Mesenchymal stem cell (in vitro differentiated cells and primary cell): ENCODE measurements around the gene PLXNA2. TPM values are rescaled to one million over a fixed set of nuclear protein-coding genes. Genes with fewer than 3 reads are reported as not detected.

Experiments used
- DNase-seq: peaks from one replicate; pipeline ENCODE4 v3.0.0-alpha.2; 2013
- H2AFZ ChIP-seq: one replicate; pipeline ENCODE4 v1.6.1; 2013; ENCODE audit warnings: low read depth, mild to moderate bottlenecking, control low read depth, inconsistent platforms, low read length, moderate library complexity
- H2AK5ac ChIP-seq: 2 replicates; pipeline ENCODE4 v1.6.1; 2013; ENCODE audit warnings: low read length, moderate library complexity, mild to moderate bottlenecking, inconsistent platforms; ENCODE audit not compliant: severe bottlenecking
- H2BK120ac ChIP-seq: one replicate; pipeline ENCODE4 v1.6.1; 2013; ENCODE audit warnings: low read depth, mild to moderate bottlenecking, inconsistent platforms, low read length, moderate library complexity
- H2BK12ac ChIP-seq, 2 experiments: one replicate each; pipeline ENCODE4 v1.6.1; 2013; ENCODE audit warnings: inconsistent platforms in 2 of 2, low read length in 2 of 2, mild to moderate bottlenecking in 2 of 2, moderate library complexity in 2 of 2, control low read depth in 1 of 2
- H2BK15ac ChIP-seq: one replicate; pipeline ENCODE4 v1.6.1; 2013; ENCODE audit warnings: mild to moderate bottlenecking, low read depth, inconsistent platforms; ENCODE audit not compliant: poor library complexity, severe bottlenecking
- H2BK5ac ChIP-seq: 2 replicates; pipeline ENCODE4 v1.6.1; 2013; ENCODE audit warnings: low read depth, mild to moderate bottlenecking, low read length, control low read depth, inconsistent platforms; ENCODE audit not compliant: poor library complexity, severe bottlenecking
- H3K14ac ChIP-seq, 2 experiments: one replicate each; pipeline ENCODE4 v1.6.1; 2013; ENCODE audit warnings: inconsistent platforms in 2 of 2, low read length in 2 of 2, control low read depth in 1 of 2, mild to moderate bottlenecking in 1 of 2, moderate library complexity in 1 of 2
- H3K18ac ChIP-seq, 2 experiments: one replicate each; pipeline ENCODE4 v1.6.1; 2013; ENCODE audit warnings: inconsistent platforms in 2 of 2, low read length in 2 of 2, control low read depth in 1 of 2, low read depth in 1 of 2, mild to moderate bottlenecking in 1 of 2
- H3K23ac ChIP-seq, 2 experiments: one replicate each; pipeline ENCODE4 v1.6.1; 2013; ENCODE audit warnings: inconsistent platforms in 2 of 2, low read length in 2 of 2, mild to moderate bottlenecking in 2 of 2, moderate library complexity in 2 of 2, control low read depth in 1 of 2
- H3K27ac ChIP-seq: 2 replicates; pipeline ENCODE4 v1.5.1; 2013; ENCODE audit warnings: mild to moderate bottlenecking, moderate library complexity, low read length, control low read depth, inconsistent platforms; ENCODE audit not compliant: poor library complexity, severe bottlenecking
- H3K27me3 ChIP-seq, 2 experiments: 2 replicates each; pipeline versions ENCODE4 v1.6.1 to v1.7.0; 2013; ENCODE audit warnings: low read length in 2 of 2, mild to moderate bottlenecking in 2 of 2, moderate library complexity in 2 of 2, control low read depth in 1 of 2, inconsistent platforms in 1 of 2; ENCODE audit not compliant: control insufficient read depth in 1 of 2, insufficient read depth in 1 of 2
- H3K36me3 ChIP-seq, 2 experiments: 2 replicates each; pipeline versions ENCODE4 v1.6.1 to v1.7.0; 2013; ENCODE audit warnings: low read length in 2 of 2, control low read depth in 1 of 2, inconsistent platforms in 1 of 2, low read depth in 1 of 2, mild to moderate bottlenecking in 1 of 2; ENCODE audit not compliant: insufficient read depth in 2 of 2, control insufficient read depth in 1 of 2
- H3K4ac ChIP-seq, 2 experiments: one replicate each; pipeline ENCODE4 v1.6.1; 2013; ENCODE audit warnings: inconsistent platforms in 2 of 2, low read length in 2 of 2, mild to moderate bottlenecking in 2 of 2, moderate library complexity in 2 of 2, control low read depth in 1 of 2, low read depth in 1 of 2
- H3K4me1 ChIP-seq: 2 replicates; pipeline ENCODE4 v1.6.1; 2013; ENCODE audit warnings: low read depth, low read length, control low read depth; ENCODE audit not compliant: control insufficient read depth, insufficient read depth
- H3K4me2 ChIP-seq: 2 replicates; pipeline ENCODE4 v1.6.1; 2013; ENCODE audit warnings: low read length, mild to moderate bottlenecking, inconsistent platforms; ENCODE audit not compliant: poor library complexity, severe bottlenecking
- H3K4me3 ChIP-seq, 2 experiments: 2 replicates each; pipeline versions ENCODE4 v1.5.1 to v1.7.0; 2013; ENCODE audit warnings: low read length in 2 of 2, mild to moderate bottlenecking in 2 of 2, control low read depth in 1 of 2, low read depth in 1 of 2; ENCODE audit not compliant: insufficient read depth in 1 of 2
- H3K79me1 ChIP-seq: replicated peaks from 2 replicates; pipeline ENCODE4 v1.6.1; 2013; ENCODE audit warnings: mild to moderate bottlenecking, control low read depth, low read length, inconsistent platforms; ENCODE audit not compliant: poor library complexity, severe bottlenecking
- H3K9ac ChIP-seq: 2 replicates; pipeline ENCODE4 v1.7.0; 2013; ENCODE audit warnings: mild to moderate bottlenecking, low read length, moderate library complexity
- H3K9me3 ChIP-seq: 2 replicates; pipeline ENCODE4 v1.7.0; 2013; ENCODE audit warnings: mild to moderate bottlenecking, low read length; ENCODE audit not compliant: control insufficient read depth
- H4K8ac ChIP-seq: one replicate; pipeline ENCODE4 v1.6.1; 2013; ENCODE audit warnings: inconsistent platforms, mild to moderate bottlenecking, low read length, moderate library complexity
- H4K91ac ChIP-seq: one replicate; pipeline ENCODE4 v1.6.1; 2013; ENCODE audit warnings: mild to moderate bottlenecking, low read length, inconsistent platforms
- WGBS: methylation state at CpG from one replicate; pipeline ENCODE4 v1.1.7; 2013; ENCODE audit warnings: mixed read lengths; 5-methylcytosine and 5-hydroxymethylcytosine counted together
- small RNA-seq: library from polyadenylated mRNA; stranded (forward); fragments of <200 nt; extraction: miRNeasy Mini kit (QIAGEN cat#:217004); gene quantifications from one replicate; pipeline ENCODE3, GENCODE V24; 2013; ENCODE audit warnings: low read depth

The PLXNA2 gene

DNA sequence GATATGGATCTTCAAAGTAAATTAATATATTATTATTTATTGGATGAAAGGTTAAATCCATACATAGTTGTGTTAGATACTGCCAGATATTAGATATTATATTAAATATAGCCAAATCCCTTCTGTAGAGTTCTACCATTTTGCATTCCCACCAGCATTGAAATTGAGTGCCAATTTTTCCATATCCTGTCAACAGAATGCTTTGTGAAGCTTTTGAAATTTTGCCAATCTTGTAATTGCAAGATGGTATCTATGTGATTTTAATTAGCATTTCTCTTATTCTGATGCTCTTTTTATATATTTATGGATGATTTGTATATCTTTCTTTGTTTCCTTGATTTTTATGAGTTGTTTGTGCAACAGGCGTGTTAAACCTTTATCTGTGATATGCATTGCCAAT is 266.3 kb downstream of the PLXNA2 start:
- H4K91ac ChIP-seq: no peak overlapping the region
- H3K27me3 ChIP-seq: peaks cover 20 to 21% of the 10 kb centered on the region in 2 experiments
- H2AK5ac ChIP-seq: no peak overlapping the region
- no peak overlapping the region for H3K18ac ChIP-seq
- H3K14ac ChIP-seq: no peak overlapping the region
- H3K27ac ChIP-seq: no peak overlapping the region
- no peak overlapping the region for H3K9ac ChIP-seq
- H3K79me1 ChIP-seq: no peaks in the 10 kb centered on the region
- H3K4me1 ChIP-seq: no peaks in the 10 kb centered on the region
- no peaks in the 10 kb centered on the region for H3K9me3 ChIP-seq
- H3K23ac ChIP-seq: no peak overlapping the region
- H3K4ac ChIP-seq: no peak overlapping the region
- H3K4me2 ChIP-seq: no peak overlapping the region
- WGBS: no CpG with 5 or more reads among the region's 1 CpG
- no peak overlapping the region for H2BK15ac ChIP-seq
- no peak for DNase-seq
- H2BK120ac ChIP-seq: no peak overlapping the region
- H2AFZ ChIP-seq: no peak overlapping the region
- H3K4me3 ChIP-seq: no peak overlapping the region
- H2BK5ac ChIP-seq: no peak overlapping the region
- no peaks in the 10 kb centered on the region for H3K36me3 ChIP-seq
- H2BK12ac ChIP-seq: no peak overlapping the region
- H4K8ac ChIP-seq: no peak overlapping the region

DNA sequence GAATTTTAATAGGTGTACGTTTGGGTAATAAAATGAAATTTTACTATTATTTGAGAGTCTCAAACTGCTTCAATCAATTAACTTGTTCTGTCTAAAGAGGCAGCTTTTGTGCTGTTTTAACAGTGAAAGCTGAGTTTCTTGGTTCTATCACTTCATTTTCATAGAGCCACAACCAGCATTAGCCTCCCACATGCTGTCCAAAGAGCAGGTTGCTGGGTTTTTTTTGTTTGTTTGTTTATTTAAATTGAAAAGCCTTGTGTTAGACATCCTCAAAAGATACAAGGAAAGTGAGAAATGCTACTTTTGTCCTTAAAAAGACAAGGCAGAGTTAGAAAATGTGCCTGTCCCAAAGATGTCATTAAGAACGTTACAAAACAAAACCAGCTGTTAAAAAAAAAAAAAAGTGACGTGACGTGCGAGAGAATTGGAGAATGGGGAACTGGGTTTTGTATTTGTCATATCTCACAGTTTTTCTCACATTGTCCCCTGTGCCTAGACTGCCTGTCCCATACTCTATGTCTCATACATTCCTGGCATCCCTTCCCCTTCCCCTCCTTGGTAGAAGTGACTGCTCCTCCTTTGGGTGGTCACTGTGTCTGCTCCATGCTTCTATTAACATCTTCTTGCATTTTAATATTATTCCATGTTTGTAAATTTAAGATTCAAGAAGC is 270.2 kb downstream of the PLXNA2 start:
- Histone ChIP-seq H2AFZ (no peak overlapping the region), H3K14ac (no peak overlapping the region), H3K18ac (no peak overlapping the region), H3K9ac (no peak overlapping the region), H4K8ac (no peak overlapping the region), H3K4ac (no peak overlapping the region), H3K27ac (no peak overlapping the region), H3K4me2 (no peak overlapping the region), H2BK15ac (no peak overlapping the region), H2AK5ac (no peak overlapping the region), H2BK12ac (no peak overlapping the region), H4K91ac (no peak overlapping the region), H3K79me1 (no peaks in the 10 kb centered on the region), H3K4me1 (no peaks in the 10 kb centered on the region), H3K4me3 (no peak overlapping the region), H2BK5ac (no peak overlapping the region), H2BK120ac (no peak overlapping the region), H3K9me3 (no peaks in the 10 kb centered on the region), H3K23ac (no peak overlapping the region), H3K27me3 (peaks cover 6 to 22% of the 10 kb centered on the region in 2 experiments), H3K36me3 (no peaks in the 10 kb centered on the region)
- DNase-seq: no peak
- 86% methylated on average over 1 of the region's 5 CpGs for WGBS

DNA sequence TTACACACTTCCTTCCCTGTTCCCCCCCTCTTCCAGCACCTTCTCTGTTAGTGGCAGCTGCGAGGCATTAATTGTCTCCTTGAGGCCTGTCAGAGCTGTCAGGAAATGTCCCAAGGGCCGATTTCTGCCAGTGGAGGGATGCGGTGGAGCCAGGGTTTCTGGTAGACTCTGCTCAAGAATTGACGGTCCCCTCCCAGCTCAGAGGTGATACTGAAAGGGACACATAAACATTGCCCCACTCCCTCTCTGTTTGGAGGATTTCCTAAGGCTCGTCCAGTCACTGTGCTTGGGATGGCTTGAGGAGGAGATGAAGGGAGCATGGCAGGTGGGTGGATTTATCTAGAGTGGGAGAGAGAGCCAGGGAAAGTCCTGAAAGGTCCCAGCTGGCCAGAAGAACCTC is 271.8 kb downstream of the PLXNA2 start:
- Histone ChIP-seq H3K4me1 (no peaks in the 10 kb centered on the region), H3K14ac (no peak overlapping the region), H2AFZ (no peak overlapping the region), H3K36me3 (no peaks in the 10 kb centered on the region), H2BK5ac (no peak overlapping the region), H3K23ac (no peak overlapping the region), H4K91ac (no peak overlapping the region), H3K9ac (no peak overlapping the region), H4K8ac (no peak overlapping the region), H2BK15ac (no peak overlapping the region), H2AK5ac (no peak overlapping the region), H3K4ac (no peak overlapping the region), H3K27me3 (peaks cover 6 to 22% of the 10 kb centered on the region in 2 experiments), H3K27ac (no peak overlapping the region), H2BK120ac (no peak overlapping the region), H3K18ac (no peak overlapping the region), H3K9me3 (no peaks in the 10 kb centered on the region), H3K4me2 (no peak overlapping the region), H3K79me1 (no peaks in the 10 kb centered on the region), H3K4me3 (no peak overlapping the region), H2BK12ac (no peak overlapping the region)
- WGBS: 48% methylated on average over 4 of the region's 5 CpGs
- DNase-seq: no peak

Small RNA genes within 50 kb of the gene (small RNA-seq; reads per million reads assigned to genes)
- gene AL606753.1: not detected
